SKM-1 treated with dmso at 0.1 percent for 144 hours (cell line): Measurements from ENCODE around the gene RNF213.

Experiments
- DNase-seq: peaks from one replicate; lab custom pipeline; 2025; ENCODE audit not compliant: unreplicated experiment; lab: John Stamatoyannopoulos, UW

Gene RNF213

GRCh38 chr17:80363518-80364090 is 103.0 kb downstream of the RNF213 start:
- DNase-seq: no peak

- DNase-seq: no peak
Observed at GRCh38 chr17:80364091-80364691, 103.5 kb downstream of the RNF213 start.

- no peak for DNase-seq
Observed at GRCh38 chr17:80365001-80365965, 104.6 kb downstream of the RNF213 start.

GRCh38 chr17:80365983-80366382 is 105.3 kb downstream of the RNF213 start:
- no peak for DNase-seq

GRCh38 chr17:80367503-80367902 is 106.9 kb downstream of the RNF213 start:
- no peak for DNase-seq

- no peak for DNase-seq
Observed at GRCh38 chr17:80371196-80371595, 110.5 kb downstream of the RNF213 start.

GRCh38 chr17:80372456-80372855 is 111.8 kb downstream of the RNF213 start:
- no peak for DNase-seq

GRCh38 chr17:80372922-80373570 is 112.4 kb downstream of the RNF213 start:
- no peak for DNase-seq

- no peak for DNase-seq
Observed at GRCh38 chr17:80374039-80374731, 113.5 kb downstream of the RNF213 start.

- no peak for DNase-seq
Observed at GRCh38 chr17:80374732-80375585, 114.3 kb downstream of the RNF213 start.

- DNase-seq: no peak
Observed at GRCh38 chr17:80376531-80376930, 115.9 kb downstream of the RNF213 start.

- DNase-seq: no peak
Observed at GRCh38 chr17:80377798-80378197, 117.1 kb downstream of the RNF213 start.

GRCh38 chr17:80379348-80379747 is 118.7 kb downstream of the RNF213 start:
- DNase-seq: no peak

- DNase-seq: no peak
Observed at GRCh38 chr17:80380068-80380467, 119.4 kb downstream of the RNF213 start.

- no peak for DNase-seq
Observed at GRCh38 chr17:80380555-80381002, 119.9 kb downstream of the RNF213 start.

GRCh38 chr17:80381416-80381923 is 120.8 kb downstream of the RNF213 start:
- DNase-seq: no peak

- DNase-seq: no peak
Observed at GRCh38 chr17:80382446-80382845, 121.8 kb downstream of the RNF213 start.

GRCh38 chr17:80382956-80383355 is 122.3 kb downstream of the RNF213 start:
- no peak for DNase-seq

- no peak for DNase-seq
Observed at GRCh38 chr17:80384078-80384960, 123.7 kb downstream of the RNF213 start.
